Activated CD4-positive, alpha-beta T cell treated with anti-CD3 and anti-CD28 coated beads for 1 hour (primary cell): Measurements from ENCODE around the gene HNRNPM.
"Not testable (repeated sequence)": the region's sequence is repeated elsewhere in the genome, so short reads cannot be mapped to it uniquely, and the experiment has no call there.

Experiments used
- DNase-seq: peaks from one replicate; pipeline ENCODE4 v3.0.0-alpha.2; 2020

Gene HNRNPM

GRCh38 chr19:8429044-8429443, 15.7 kb upstream of the HNRNPM start:
- DNase-seq: no peak

GRCh38 chr19:8429826-8430225, 14.9 kb upstream of the HNRNPM start:
- DNase-seq: no peak

GRCh38 chr19:8430650-8431049, 14.1 kb upstream of the HNRNPM start:
- no peak for DNase-seq

DNA sequence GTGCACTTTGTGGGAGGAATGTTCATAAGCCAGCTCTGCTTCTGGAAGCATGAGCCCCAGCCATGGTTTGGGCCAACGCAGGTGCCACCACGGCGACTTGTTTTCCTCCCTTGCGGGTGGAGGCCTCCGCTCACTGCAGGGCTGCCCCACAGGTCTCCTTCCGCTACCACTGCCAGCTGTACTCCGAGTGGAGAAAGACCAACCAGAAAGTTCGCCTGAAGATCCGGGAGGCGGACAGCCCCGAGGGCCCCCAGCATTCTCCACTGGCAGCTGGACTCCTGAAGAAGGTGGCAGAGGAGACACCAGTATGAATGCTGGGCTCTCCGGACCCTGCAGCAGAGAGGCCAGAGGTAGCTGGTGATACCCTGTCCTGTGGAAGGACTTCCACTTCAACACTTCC, 6.5 kb upstream of the HNRNPM start:
- DNase-seq: no peak

DNA sequence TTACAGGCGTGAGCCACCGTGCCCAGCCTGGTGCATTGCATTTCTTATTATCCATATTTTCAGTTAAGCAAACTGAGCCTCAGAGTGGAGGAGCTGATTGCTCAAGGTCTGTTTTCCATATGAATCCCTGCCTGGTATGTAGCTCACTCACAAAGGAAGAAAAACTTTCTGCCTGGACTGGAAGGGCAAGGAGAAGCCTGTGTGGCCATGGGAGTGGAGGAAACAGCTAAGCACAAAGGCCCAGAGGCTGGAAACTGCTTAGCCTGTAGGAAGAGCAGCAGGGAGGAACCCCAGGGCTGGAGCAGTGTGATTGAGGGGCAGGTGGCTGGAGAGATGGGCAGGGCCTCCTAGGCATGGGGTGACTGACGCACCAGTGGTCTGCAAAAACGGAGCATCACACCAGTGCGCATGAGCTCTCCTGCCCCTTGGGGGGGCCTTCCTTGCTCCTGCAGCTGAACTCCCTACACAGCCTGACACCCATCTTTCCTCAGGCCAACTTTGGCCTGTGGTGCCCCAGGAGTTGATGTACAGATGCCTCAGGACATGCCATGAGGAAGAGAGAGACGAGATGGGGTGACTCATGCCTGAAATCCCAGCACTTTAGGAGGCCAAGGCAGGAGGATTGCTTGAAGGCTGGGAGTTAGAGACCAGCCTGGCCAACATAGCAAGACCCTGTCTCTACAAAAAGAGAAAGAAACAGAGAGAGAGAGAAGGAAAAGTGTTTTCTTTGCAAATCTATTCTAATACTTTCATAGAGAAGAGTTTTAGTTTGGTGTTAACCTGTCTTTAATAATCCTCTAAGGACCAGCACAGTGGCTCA, 2.8 kb upstream of the HNRNPM start:
- DNase-seq: no peak

GRCh38 chr19:8444140-8444676, 567 bp upstream of the HNRNPM start:
- not testable (repeated sequence) for DNase-seq

DNA sequence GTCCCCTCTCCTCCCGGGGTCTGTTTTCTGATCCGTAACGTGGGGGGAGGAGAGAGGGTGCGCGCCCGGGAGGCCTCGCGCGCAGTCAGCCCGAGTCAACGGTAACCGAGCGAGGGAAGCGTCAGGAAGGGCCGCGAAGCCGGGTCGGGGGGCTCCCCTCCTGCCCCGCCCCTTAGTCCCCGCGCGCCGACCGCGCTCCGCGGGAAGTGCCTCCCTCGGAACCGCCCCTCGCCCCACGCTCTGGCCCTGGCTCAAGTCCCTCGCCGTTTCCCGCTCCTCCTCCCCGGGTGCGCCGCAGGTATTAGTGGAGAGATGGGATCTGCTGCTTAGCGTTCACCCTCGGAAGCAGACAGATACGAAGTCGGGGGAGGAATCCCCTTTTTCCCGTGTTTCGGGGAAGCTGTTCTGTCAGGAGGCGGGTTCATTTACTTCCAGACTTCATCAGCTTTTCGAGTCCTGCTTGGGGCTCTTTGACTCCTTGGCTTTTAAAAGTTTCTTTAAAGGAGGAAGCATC, 770 bp downstream of the HNRNPM start:
- DNase-seq: peak; percentile 20

DNA sequence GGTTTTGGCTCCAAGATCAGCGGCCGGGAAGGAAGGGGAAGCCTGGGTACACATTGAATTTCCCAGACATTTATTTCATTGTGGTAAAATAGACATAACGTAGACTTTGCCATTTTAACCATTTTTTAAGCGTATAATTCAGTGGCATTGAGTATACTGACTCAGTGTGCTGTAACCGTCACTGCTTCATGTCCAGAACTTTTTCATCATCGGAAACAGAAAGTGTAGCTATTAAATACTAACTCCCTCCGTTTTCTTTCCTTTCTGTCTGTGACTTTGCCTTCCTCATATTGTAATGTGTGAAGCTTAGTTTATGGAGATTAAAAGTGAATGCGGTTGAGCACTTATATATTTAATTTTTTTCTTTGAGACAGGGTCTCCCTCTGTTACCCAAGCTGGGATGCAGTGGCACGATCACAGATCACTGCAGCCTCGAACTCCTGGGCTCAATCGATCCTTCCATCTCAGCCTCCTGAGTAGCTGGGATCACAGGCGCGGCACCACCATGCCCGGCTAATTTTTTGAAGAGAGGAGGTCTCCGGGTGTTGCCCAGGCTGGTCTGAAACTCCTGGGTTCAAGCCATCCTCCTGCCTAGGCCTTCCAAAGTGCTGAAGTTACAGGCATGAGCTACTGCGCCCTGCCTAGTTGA, 1.4 kb downstream of the HNRNPM start:
- DNase-seq: no peak

GRCh38 chr19:8449830-8450229, 5.1 kb downstream of the HNRNPM start:
- DNase-seq: no peak

DNA sequence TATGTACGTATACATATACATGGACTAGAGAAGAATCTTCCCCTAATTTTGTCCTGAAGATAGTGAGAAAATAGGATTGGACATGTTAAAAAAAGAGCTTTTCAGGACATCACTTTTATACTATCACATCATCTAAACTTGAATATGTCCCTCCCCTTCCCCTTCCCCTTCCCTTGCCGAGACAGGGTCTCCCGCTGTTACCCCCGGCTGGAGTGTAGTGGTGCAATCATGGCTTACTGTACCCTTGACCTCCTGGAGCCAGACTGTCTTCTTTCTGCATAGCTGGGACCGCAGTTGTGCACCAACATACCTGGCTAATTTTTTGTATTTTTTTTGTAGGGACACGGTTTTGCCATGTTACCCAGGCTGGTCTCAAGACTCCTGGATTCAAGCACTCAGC, 6.6 kb downstream of the HNRNPM start:
- no peak for DNase-seq

GRCh38 chr19:8451885-8452284, 7.1 kb downstream of the HNRNPM start:
- no peak for DNase-seq

DNA sequence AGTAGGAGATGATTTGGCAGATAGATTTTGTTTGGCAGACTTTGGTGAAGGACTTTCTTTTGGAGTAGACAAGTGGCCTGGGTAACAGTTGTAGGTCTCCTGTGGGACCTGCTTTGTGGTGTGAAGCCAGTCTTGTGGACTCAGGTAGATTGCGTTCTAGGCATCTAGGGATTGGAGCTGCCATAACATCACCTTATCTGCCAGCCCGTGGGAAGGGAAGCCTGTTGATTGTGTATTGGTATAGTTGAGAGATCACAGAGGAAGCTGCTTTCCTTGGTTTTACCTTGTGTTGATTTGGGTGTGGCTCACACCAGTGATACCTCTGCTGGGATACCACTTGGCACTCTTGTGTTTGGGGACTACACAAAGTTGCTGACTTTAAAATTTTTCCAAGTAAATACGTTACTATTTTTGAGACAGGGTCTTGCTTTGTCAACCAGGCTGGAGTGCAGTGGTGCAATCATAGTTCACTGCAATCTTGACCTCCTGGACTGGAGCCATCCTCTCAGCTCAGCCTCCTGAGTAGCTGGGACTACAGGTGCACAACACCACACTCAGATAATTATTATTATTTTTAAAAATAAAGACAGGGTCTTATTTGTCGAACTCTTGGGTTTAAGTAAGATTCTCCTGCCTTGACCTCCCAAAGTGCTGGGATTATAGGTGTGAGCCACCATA, 7.8 kb downstream of the HNRNPM start:
- DNase-seq: no peak

DNA sequence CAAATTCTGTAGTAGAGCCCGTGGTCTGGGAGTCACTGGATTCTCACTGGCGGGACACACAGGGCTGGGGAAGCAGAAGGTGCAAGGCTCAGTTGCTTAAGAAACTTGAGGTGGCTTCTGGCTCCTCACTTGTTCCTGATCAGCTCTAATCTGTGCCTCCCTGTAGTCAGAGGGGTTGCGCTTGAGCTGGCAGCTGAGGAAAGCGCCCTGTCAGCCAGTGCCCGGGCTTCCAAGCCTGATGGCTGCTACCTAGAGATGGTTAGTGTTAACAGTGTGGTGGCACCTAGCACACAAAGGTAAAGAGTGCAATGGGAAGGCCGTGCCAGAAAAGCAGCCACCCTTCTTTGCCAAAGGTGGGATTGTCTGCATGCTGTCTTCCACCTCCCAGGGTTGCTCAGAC, 8.8 kb downstream of the HNRNPM start:
- no peak for DNase-seq

DNA sequence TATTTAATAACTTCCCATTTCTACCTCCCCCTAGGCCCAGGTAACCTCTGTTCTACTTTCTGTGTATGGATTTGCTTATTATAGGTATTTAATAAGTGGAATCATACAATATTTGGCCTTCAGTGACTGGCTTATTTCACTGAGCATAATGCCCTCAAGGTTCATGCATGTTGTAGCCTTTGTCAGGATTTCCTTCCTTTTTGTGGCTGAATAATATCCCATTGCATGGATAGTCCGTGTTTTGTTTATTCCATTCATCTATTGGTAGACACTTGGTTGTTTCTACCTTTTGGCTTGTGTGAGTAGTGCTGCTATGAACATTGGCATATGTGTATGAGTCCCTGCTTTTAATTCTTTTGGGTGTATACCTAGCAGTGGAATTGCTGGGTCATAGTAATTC, 9.4 kb downstream of the HNRNPM start:
- no peak for DNase-seq

GRCh38 chr19:8455018-8455417, 10.2 kb downstream of the HNRNPM start:
- DNase-seq: no peak

GRCh38 chr19:8456064-8456463, 11.3 kb downstream of the HNRNPM start:
- no peak for DNase-seq

DNA sequence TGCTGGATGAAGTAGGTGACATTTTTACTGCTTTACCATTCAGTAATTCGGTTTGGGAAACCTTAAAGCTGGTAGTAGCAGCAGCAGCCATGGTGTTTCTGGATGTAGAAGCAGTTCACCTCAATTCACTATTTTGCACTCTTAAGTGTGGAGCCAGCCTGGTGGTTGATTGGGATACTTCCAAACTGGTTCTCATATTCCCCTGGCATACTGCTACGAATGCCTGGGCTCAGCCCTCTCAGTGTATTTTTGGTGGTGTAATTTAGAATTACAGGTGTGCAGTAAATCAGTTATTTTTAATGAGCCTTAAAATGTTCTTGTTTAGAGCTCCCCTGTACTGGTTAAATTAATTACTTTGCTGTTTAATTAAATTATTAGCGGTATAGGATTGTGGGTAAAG, 12.4 kb downstream of the HNRNPM start:
- no peak for DNase-seq

DNA sequence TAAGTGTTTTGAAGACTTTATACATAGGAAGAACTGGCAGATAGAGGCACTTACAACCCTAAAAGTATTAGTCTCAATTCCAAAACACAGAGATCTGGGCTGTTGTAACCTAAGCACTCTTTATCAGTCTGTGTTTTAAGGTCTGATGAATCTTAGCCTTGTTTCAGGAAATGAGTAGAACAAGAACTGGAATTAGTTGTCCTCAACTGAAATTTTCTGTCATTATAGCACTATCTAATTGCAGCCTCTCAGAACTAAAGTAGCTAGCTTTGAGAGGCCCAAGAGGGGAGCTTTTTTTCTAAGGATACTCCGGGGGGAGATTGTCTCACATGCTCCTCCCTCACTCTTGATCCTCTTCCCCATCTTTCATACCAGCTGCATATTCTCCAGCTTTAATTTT, 13.1 kb downstream of the HNRNPM start:
- no peak for DNase-seq

GRCh38 chr19:8458380-8458779, 13.6 kb downstream of the HNRNPM start:
- DNase-seq: no peak

DNA sequence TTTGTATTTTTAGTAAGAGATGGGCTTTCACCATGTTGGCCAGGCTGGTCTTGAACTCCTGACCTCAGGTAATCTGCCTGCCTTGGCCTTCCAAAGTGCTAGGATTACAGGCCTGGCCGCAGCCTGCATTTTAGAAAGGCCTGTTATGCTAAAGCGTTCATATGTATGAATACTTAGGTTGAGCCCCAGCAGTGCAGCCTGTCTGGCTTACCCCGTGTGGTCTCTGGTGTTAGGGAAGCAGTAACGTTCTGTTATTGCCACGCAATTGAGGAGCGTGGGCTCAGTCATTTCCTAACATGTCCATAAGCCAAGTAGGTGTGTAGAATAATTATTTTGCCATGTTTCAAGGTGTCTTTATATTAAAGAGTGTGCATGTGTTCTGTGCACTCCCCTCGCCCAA, 14.3 kb downstream of the HNRNPM start:
- no peak for DNase-seq

- no peak for DNase-seq
Measured at GRCh38 chr19:8459520-8460270, 14.9 kb downstream of the HNRNPM start.

DNA sequence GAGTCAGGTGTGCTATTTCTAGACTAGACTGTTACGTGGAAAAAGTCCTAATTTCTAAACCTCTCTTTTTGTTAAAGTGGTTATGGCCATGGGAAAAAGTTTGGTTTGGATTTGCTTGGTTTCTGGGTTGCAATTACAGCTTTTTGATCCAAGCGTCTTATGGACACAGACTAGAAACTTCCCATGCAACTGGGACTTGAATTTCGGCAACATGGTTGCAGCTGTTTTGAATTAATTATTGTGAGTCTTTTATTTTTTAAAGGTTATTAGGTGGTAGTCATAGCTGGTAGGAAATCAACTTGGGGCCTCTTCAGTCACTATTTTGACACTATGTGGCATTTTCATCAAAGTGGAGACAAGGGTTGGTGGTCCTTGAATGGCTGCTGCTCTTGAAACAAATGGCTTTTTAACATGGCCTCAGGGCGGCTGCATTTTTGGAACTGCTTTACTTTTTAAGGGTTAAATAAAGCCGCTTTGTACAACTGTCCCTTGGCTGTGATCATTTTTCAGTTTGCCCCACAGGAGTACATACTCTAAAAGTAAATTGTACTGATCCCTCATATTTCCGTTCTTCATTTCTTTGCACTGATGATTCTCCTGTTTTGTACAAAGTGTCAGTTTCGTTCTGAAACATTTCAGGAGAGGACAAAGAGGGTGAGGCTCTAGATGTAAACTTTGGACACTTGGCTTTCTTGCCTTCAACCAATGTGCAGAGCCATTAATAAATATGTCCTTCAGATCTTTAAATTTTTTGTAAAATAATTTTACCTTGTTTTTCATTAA, 15.9 kb downstream of the HNRNPM start:
- no peak for DNase-seq
